Activated CD4-positive, alpha-beta T cell treated with anti-CD3 and anti-CD28 coated beads, Interleukin-10, Interleukin-2, amounts not matched to agents 100 ng/mL and 50 ng/mL, durations not matched to agents 16 hours and 8 hours (primary cell): ENCODE data around the gene TMEM9.

Experiments
- DNase-seq: peaks from one replicate; pipeline ENCODE4 v3.0.0-alpha.2; 2020

Gene TMEM9

GRCh38 chr1:201144701-201145100, 9.6 kb downstream of the TMEM9 start:
- DNase-seq = no peak

GRCh38 chr1:201143726-201144635, 10.3 kb downstream of the TMEM9 start:
- no peak for DNase-seq

GRCh38 chr1:201142849-201143725, 11.2 kb downstream of the TMEM9 start:
- DNase-seq = no peak

GRCh38 chr1:201142011-201142848, 12.0 kb downstream of the TMEM9 start:
- no peak for DNase-seq

- no peak for DNase-seq
Measured at GRCh38 chr1:201141418-201141817, 12.9 kb downstream of the TMEM9 start.

- DNase-seq = no peak
Measured at GRCh38 chr1:201140941-201141260, 13.4 kb downstream of the TMEM9 start.

- DNase-seq = no peak
Measured at GRCh38 chr1:201140235-201140940, 13.9 kb downstream of the TMEM9 start.

- no peak for DNase-seq
Measured at GRCh38 chr1:201139756-201140155, 14.5 kb downstream of the TMEM9 start.

- DNase-seq = no peak
Measured at GRCh38 chr1:201139306-201139705, 15.0 kb downstream of the TMEM9 start.

GRCh38 chr1:201138311-201138840, 15.9 kb downstream of the TMEM9 start:
- DNase-seq = no peak

- no peak for DNase-seq
Measured at GRCh38 chr1:201137579-201138310, 16.5 kb downstream of the TMEM9 start.

- DNase-seq = no peak
Measured at GRCh38 chr1:201137024-201137392, 17.3 kb downstream of the TMEM9 start.

- DNase-seq = no peak
Measured at GRCh38 chr1:201136355-201137023, 17.8 kb downstream of the TMEM9 start.

GRCh38 chr1:201134405-201134804, 19.9 kb downstream of the TMEM9 start:
- DNase-seq = no peak

- DNase-seq = no peak
Measured at GRCh38 chr1:201131398-201131797, 22.9 kb downstream of the TMEM9 start.

GRCh38 chr1:201128962-201129361, 25.3 kb downstream of the TMEM9 start:
- DNase-seq = no peak

GRCh38 chr1:201128476-201128875, 25.8 kb downstream of the TMEM9 start:
- no peak for DNase-seq

GRCh38 chr1:201127755-201128455, 26.4 kb downstream of the TMEM9 start:
- DNase-seq = no peak

- DNase-seq = no peak
Measured at GRCh38 chr1:201126832-201127754, 27.2 kb downstream of the TMEM9 start, which contains the start of gene ASCL5. Gene ASCL5 (minus strand): TSS chr1:201127184. CDS start chr1:201115372, 11,812 bp downstream.
